ENCODE measurements around the gene SPTBN1. TPM values are rescaled to one million over a fixed set of nuclear protein-coding genes. Genes with fewer than 3 reads are reported as not detected.
A peak's percentile ranks its signal among the peaks of the same experiment; 100 is the strongest.

SPTBN1 gene
- total RNA-seq = 320 and 328 TPM in 2 replicates
- polyA plus RNA-seq = 49.1 and 63.3 TPM in 2 replicates
- polyA plus RNA-seq (2011; cell fraction: cytosol; rRNA removed) = 38.1 and 40.3 TPM in 2 replicates
- 600 and 687 TPM in 2 replicates for polyA plus RNA-seq (2011; cell fraction: nucleus; rRNA removed)
- polyA plus RNA-seq (2012) = 196 and 207 TPM in 2 replicates
- polyA minus RNA-seq = 232 and 261 TPM in 2 replicates
- 23.1 TPM for polyA minus RNA-seq (2011; cell fraction: cytosol; rRNA and poly(A)+ RNA removed)
- polyA minus RNA-seq (2011; cell fraction: nucleus; rRNA and poly(A)+ RNA removed) = 636 and 685 TPM in 2 replicates
- percentile 96 among the genes with signal in this experiment for Bru-seq, nascent RNA
- percentile 96 among the genes with signal in this experiment for BruChase-seq, experiment 1, labeled RNA remaining after a 6-hour chase
- BruChase-seq, experiment 2, labeled RNA remaining after a 2-hour chase = percentile 92 among the genes with signal in this experiment
- long read RNA-seq, full-length matches to known transcripts = 17 of 204 reads
- long read RNA-seq, partial matches to known transcripts = 129 of 204 reads
- long read RNA-seq, other reads (novel, unspliced or antisense) = 58 of 204 reads

- H3K4me1 ChIP-seq (ENCODE audit: control insufficient read depth, extremely low read depth, insufficient read depth, low read length) = peaks cover 28% of the 10 kb centered on the region
- no peaks in the 10 kb centered on the region for H3K36me3 ChIP-seq (ENCODE audit: control insufficient read depth in 2 of 2, extremely low read depth in 1 of 2, insufficient read depth in 2 of 2, low read length in 2 of 2)
- intact Hi-C loops (cut with micrococcal nuclease) = loop anchor here (1.0 to 10.0 kb wide), 9 partner anchors 15 to 491 kb away; partner anchors contain the start of gene ACYP2
- DNase-seq (ENCODE audit: low read depth, low spot score) = peak; percentile 88
- dilution Hi-C loops (cut with MboI; ENCODE audit: extremely low pct_ligation_motif_present, low sequenced_read_pairs) = no loop called here
- FAIRE-seq = peak; percentile 49
- BruUV-seq (replicated peaks) = no TSS peak
- H4K20me1 ChIP-seq (replicated peaks; ENCODE audit: control insufficient read depth, extremely low read depth, insufficient read depth, low read length) = peaks cover 6% of the 10 kb centered on the region
- H3K27ac ChIP-seq (ENCODE audit: insufficient read depth, low read depth, low read length) = peak within 1 kb of the TSS; percentile 57
- H3K4me2 ChIP-seq (ENCODE audit: insufficient read depth, low read length) = peak within 1 kb of the TSS; percentile 98
- no peaks in the 10 kb centered on the region for H3K9me3 ChIP-seq (replicated peaks; ENCODE audit: control insufficient read depth, insufficient read depth, low read length)
- CTCF ChIA-PET = no interaction called here
- H3K27me3 ChIP-seq (ENCODE audit: control insufficient read depth in 2 of 2, insufficient read depth in 2 of 2, low read length in 2 of 2) = no peaks in the 10 kb centered on the region
- TF ChIP-seq POLR2AphosphoS5 (IDR thresholded peaks at IDR 0.05; ENCODE audit: insufficient read depth, low read depth, low read length) = peak; percentile 81
- peak; percentile 76 for TF ChIP-seq POLR2A (IDR thresholded peaks at IDR 0.05; ENCODE audit: low read depth, low read length)
- no peak for TF ChIP-seq GATA2 (IDR thresholded peaks at IDR 0.05; ENCODE audit: insufficient read depth, insufficient read length, low read depth, low read length)
- peak within 1 kb of the TSS; percentile 68 for H3K9ac ChIP-seq (replicated peaks; ENCODE audit: extremely low read depth, insufficient read depth, low read length)
- H3K4me3 ChIP-seq (replicated peaks in 1 of 3; ENCODE audit: insufficient read depth in 1 of 3, low read depth in 1 of 3, low read length in 3 of 3) = peak within 1 kb of the TSS; percentile 60 to 87 (median 77)
- H3K79me2 ChIP-seq (ENCODE audit: control insufficient read depth, insufficient read depth, low read length) = peaks cover 36% of the 10 kb centered on the region
- no peaks in the 10 kb centered on the region for H3K9me1 ChIP-seq (replicated peaks; ENCODE audit: control insufficient read depth, extremely low read depth, insufficient read depth, low read length)
- H2AFZ ChIP-seq (ENCODE audit: low read depth, low read length) = peak within 1 kb of the TSS; percentile 91
- POLR2A ChIA-PET = interaction anchor here (1.0 kb wide), 1 partner anchor 126 kb away, joined by 4 read pairs; no protein-coding TSS in a partner anchor
These were observed at the start of gene SPTBN1 for GRCh38 chr2:54455563-54456361. TSS of gene SPTBN1 (plus strand) at chr2:54456327. CDS start at chr2:54526419, 70,092 bp downstream.

- H3K4me1 ChIP-seq (ENCODE audit: control insufficient read depth, extremely low read depth, insufficient read depth, low read length) = no peaks in the 10 kb centered on the region
- no peaks in the 10 kb centered on the region for H3K9me3 ChIP-seq (replicated peaks; ENCODE audit: control insufficient read depth, insufficient read depth, low read length)
- H3K36me3 ChIP-seq (ENCODE audit: control insufficient read depth in 2 of 2, extremely low read depth in 1 of 2, insufficient read depth in 2 of 2, low read length in 2 of 2) = no peaks in the 10 kb centered on the region
- H3K9me1 ChIP-seq (replicated peaks; ENCODE audit: control insufficient read depth, extremely low read depth, insufficient read depth, low read length) = no peaks in the 10 kb centered on the region
- FAIRE-seq (no peak), DNase-seq (ENCODE audit: low read depth, low spot score) (no peak)
- no peak overlapping the region for H3K4me2 ChIP-seq (ENCODE audit: insufficient read depth, low read length)
- ChIA-PET POLR2A (no interaction called here), CTCF (no interaction called here)
- intact Hi-C loops (cut with micrococcal nuclease) = no loop called here
- no peak overlapping the region for H3K9ac ChIP-seq (replicated peaks; ENCODE audit: extremely low read depth, insufficient read depth, low read length)
- no TSS peak for BruUV-seq (replicated peaks)
- no peaks in the 10 kb centered on the region for H3K79me2 ChIP-seq (ENCODE audit: control insufficient read depth, insufficient read depth, low read length)
- dilution Hi-C loops (cut with MboI; ENCODE audit: extremely low pct_ligation_motif_present, low sequenced_read_pairs) = no loop called here
- no peak overlapping the region for H2AFZ ChIP-seq (ENCODE audit: low read depth, low read length)
- no peak for TF ChIP-seq POLR2AphosphoS5 (IDR thresholded peaks at IDR 0.05; ENCODE audit: insufficient read depth, low read depth, low read length)
- no peak for TF ChIP-seq CTCF (IDR thresholded peaks at IDR 0.05; ENCODE audit: extremely low read depth in 1 of 2, insufficient read depth in 1 of 2, low read depth in 1 of 2, low read length in 2 of 2)
- no peak for TF ChIP-seq MYC (IDR thresholded peaks at IDR 0.05; ENCODE audit: low read depth, low read length)
- TF ChIP-seq FOS (IDR thresholded peaks at IDR 0.05; ENCODE audit: borderline replicate concordance, insufficient read depth, low read length) = no peak
- TF ChIP-seq GATA2 (IDR thresholded peaks at IDR 0.05; ENCODE audit: insufficient read depth, insufficient read length, low read depth, low read length) = no peak
- no peak for TF ChIP-seq MAX (IDR thresholded peaks at IDR 0.05; ENCODE audit: insufficient read depth, insufficient read length)
- TF ChIP-seq EZH2 (IDR thresholded peaks at IDR 0.05; ENCODE audit: borderline replicate concordance, low read depth, low read length, severe bottlenecking) = no peak
- no peak for TF ChIP-seq POLR2A (IDR thresholded peaks at IDR 0.05; ENCODE audit: low read depth, low read length)
- TF ChIP-seq JUN (IDR thresholded peaks at IDR 0.05; ENCODE audit: borderline replicate concordance, insufficient read depth, insufficient read length, low read depth) = no peak
- H3K27me3 ChIP-seq (ENCODE audit: control insufficient read depth in 2 of 2, insufficient read depth in 2 of 2, low read length in 2 of 2) = no peaks in the 10 kb centered on the region
- H3K27ac ChIP-seq (ENCODE audit: insufficient read depth, low read depth, low read length) = no peak overlapping the region
- no peak overlapping the region for H3K4me3 ChIP-seq (replicated peaks in 1 of 3; ENCODE audit: insufficient read depth in 1 of 3, low read depth in 1 of 3, low read length in 3 of 3)
- H4K20me1 ChIP-seq (replicated peaks; ENCODE audit: control insufficient read depth, extremely low read depth, insufficient read depth, low read length) = no peaks in the 10 kb centered on the region
These were observed 48.4 kb upstream of the SPTBN1 start for GRCh38 chr2:54407693-54408092.
